ENCODE measurements around the gene ZNF512B.

The ZNF512B gene

GRCh38 chr20:63947638-63948456, 21.9 kb downstream of the ZNF512B start:
- DNase-seq = no peak

DNA sequence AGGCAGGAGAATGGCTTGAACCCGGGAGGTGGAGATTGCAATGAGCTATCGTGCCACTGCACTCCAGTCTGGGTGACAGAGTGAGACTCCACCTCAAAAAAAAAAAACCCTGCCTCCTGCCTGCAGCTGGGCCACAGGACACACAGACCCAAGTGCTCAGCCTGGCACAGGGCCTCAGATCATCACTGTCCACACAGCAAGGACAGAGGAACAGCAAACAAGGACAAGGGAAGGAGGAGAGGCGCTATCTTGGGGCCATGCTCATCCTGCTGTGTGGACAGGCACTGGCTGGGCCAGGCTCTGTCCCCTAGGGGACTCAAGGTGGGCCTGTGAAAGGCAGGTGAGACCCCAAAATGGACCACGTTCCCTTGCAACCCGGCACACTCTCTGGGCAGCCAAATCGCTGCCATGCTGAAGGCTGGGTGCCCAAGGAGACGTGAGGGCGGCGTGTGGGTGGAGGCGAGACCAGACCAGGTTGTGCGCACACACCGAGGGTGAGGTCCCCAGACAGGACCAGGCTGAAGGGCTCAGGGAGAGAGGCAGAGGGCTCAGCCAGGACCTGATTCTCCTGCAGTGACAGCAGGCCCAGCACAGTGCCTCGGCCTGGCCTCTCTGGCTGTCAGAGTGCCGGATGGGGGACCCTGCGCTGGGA, 22.6 kb downstream of the ZNF512B start:
- DNase-seq = no peak

DNA sequence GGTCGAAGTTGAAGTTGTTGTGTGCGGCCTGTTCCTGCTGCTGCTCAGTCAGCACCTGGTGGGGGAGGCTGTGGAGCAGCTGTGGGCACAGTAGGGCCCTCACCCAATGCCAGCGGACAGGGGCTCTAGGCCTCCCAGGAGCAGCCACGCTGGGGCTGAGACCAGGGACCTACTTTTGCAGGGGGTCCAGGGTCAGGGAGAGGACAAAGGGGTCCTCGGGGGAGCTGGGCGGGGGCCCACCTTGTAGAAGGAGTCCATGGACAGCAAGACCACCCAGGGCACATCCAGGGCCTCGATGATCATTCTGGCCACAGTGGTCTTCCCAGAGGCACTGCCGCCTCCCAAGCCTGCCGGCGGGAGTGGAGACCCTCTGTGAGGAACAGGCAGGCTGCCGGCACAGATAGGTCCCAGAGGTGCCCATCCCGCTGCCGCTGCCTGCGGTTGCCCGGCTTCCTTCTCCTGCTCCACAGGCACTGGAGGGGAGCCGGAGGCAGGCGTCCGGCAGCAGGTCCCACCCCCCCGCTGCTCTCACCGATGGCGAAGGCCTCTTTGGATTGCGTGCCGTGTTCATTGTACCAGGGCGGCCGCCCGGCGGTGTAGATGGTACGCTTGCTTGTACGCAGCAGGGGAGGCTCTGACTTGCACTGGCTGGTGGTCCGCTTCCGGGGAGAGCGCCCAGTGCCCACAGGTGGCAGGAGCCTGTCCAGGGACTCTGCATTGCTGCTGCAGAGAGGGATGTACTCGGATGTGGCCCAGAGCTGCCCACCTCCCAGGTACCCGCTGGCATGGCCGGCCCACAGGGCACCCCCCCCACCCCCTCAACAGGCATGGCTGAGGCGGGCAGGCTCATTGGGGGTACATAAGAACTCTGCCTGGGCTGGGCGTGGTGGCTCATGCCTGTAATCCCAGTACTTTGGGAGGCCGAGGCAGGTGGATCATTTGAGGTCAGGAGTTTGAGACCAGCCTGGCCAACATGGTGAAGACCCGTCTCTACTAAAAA, 23.5 kb downstream of the ZNF512B start:
- no peak for DNase-seq

DNA sequence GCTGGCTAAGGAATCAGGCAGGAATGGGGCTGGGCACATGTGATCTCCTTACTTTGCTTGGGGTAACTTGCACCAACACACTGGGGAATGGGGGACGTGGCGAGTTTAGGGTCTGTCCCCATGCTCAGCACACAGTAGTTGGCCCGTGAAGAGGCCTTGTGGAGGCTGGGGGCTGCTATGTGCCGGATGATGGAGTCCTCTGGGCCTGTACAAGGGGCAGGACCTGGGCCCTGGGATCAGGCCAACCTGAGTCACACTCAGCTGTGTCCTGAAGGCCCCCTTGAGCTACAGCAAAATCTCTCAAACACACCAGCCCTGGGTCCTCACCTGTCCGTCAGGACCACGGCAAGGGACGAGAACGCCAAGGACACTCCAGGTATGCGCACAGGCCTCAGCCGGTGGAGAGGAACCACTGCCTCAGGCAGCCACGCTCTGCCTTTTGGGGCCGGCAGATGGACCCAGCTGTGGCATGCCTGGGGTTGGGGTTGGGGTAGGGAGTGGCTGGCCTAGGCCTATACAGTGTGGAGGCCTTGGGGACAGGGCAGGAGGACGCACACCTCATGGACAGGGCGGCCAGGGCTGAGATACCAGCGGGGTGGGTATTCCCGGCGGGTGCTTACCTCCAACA, 24.6 kb downstream of the ZNF512B start:
- DNase-seq = no peak

DNA sequence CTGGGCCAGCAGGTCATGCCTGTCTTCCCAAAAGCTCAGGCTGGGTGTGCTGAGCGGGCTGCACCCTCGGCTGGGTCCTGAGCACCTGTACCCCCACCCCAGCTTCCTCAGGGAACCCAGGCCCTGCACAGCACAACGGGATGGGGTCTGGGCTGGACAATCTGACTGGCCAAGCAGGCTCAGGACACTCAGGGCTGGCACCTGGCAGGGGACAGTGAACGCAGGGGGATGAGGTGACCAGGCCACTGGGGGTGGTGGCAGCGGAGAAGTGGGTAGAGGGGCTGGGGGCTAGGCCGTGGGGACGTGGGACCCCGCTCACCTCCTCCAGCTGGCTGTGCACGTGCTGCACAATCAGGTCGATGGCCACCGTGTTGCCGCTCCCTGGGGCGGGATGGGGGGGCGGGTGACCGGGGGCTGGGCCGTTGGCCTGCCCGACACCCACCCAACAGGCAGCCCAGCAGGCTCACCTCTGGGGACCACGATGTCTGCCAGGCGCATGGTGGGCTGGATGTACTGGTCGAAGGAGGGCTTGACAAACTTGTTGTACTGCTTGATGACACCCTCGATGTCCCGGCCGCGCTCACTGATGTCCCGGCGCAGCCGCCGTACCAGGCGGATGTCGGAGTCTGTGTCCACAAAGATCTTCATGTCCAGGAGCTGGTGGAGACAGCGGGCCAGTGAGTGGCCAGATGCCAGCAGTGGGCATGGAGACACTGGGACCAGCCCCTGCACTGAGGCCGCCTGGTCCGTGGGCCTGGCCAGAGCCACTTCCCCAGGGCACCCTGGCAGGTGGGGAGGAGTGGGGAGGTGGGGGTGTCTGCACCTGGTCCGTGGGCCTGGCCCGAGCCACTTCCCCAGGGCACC, 25.4 kb downstream of the ZNF512B start:
- no peak for DNase-seq

DNA sequence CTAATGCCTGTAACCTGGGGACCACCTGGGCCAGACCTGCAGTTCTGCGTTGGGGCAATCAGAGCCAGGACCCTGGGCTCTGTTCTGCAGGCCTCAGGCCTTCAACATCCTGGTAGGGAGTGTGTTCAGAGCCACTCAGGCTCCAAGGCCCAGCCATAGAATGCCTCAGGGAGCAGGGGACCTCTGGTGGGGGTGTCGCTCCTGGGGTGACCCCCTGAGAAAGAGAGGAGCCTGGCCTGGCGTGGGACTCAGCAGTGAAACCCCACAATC, 26.0 kb downstream of the ZNF512B start:
- no peak for DNase-seq

- no peak for DNase-seq
These were observed 26.5 kb downstream of the ZNF512B start for GRCh38 chr20:63942969-63943807.

DNA sequence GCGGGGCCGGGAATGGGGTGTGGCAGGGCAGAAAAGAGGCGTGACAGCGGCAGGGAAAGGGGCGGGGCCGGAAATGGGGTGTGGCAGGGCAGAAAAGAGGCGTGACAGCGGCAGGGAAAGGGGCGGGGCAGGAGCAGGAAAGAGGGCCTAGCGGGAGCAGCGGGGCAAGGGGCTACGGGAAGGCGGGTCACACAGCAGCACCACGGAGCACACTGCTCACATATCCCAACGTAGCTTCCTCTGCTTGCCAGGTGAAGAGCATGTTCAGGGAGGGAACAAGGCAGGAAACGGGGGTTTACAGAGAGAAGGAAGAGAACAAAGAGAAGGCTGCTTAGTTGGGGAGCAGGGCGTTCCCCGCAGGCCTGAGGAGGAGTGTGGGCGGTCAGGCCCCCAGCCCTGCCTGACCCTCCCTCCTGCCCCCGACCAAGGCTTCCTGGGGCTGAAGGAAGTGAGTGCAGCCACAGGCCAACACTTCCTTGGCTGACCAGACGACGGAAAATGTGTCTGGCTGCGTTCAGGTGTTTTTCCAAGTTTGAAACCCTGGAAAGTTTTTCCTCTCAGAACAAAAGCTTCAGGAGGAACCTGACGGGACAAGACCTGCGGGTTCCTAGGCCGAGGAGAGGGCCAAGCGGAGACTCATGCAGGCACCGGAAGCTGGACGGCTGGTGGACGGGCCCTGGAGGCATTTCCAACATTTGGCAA, 27.3 kb downstream of the ZNF512B start:
- DNase-seq = peak; percentile 63

- peak; percentile 89 for DNase-seq
These were observed 28.2 kb downstream of the ZNF512B start for GRCh38 chr20:63941282-63942081.

DNA sequence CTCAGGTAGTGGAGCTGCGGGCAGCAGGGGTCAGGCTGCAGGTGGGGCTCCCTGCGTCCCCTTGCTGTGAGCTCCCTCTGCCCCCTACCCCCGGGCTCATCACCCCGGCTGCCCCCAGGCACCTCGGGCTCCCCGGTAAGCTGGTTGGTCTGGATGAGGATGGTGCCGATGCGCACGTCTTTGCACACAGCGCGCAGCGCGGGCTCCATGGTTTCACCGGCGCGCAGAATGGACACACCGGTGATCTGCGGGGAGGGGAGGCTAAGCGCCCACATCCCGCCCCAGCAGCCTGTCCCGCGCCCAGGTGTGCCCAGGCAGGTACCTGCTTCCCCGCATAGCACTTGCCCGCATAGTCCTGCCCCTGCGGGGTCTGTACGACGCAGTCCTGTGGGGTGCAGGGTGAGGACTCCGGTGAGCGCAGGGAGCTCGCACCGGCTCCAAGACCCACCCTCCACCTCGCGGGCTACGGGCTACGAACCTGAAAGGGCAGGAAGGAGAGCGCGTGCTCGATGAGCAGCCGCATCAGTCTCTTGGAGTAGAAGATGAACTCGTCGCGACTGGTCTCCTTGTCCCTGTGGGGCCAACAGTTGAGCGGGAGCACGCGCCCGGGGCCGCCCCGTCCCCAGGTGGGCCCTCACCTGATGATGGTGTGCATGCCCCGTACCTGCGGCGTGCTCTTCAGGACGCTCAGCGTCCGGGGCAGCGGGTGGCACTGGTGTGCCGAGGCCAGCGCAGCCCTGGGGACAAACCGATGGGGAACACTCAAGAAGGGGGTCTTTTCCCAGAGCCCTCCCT, 29.1 kb downstream of the ZNF512B start:
- no peak for DNase-seq

- no peak for DNase-seq
These were observed 29.7 kb downstream of the ZNF512B start for GRCh38 chr20:63940071-63940471.

- no peak for DNase-seq
These were observed 30.4 kb downstream of the ZNF512B start for GRCh38 chr20:63939061-63939935.

GRCh38 chr20:63937596-63937995, 32.1 kb downstream of the ZNF512B start:
- DNase-seq = no peak

- no peak for DNase-seq
These were observed 34.3 kb downstream of the ZNF512B start for GRCh38 chr20:63935447-63935846.

- DNase-seq = no peak
These were observed 35.3 kb downstream of the ZNF512B start for GRCh38 chr20:63934271-63935068.

GRCh38 chr20:63933646-63934045, 36.1 kb downstream of the ZNF512B start:
- no peak for DNase-seq

Measured in inflammatory macrophage treated with lipopolysaccharide for 4 hours (primary cell).